DMS79 (cell line): ENCODE measurements around the gene POLG.
"Not testable (repeated sequence)": the region's sequence is repeated elsewhere in the genome, so short reads cannot be mapped to it uniquely, and the experiment has no call there.

Experiments
- DNase-seq: peaks from one replicate; lab custom pipeline; 2025; lab: John Stamatoyannopoulos, UW

The POLG gene

DNA sequence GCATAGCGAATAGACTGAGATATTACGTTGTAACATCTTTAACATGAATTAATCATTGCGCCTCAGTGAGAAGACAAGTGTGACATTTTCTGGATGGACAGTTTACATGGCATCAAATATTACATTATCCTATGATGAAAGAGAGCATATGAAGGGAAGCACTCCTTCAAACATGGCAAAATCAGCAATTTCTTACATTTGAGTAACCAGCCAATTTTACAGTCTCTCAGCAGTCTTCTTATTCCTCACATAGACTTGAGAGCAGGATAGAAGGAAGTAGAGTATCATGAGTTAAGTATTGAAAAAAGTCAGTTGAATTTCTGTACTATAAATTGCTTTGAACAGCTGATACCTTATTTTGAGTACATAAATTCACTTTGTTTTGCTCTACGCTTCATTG, 52.0 kb downstream of the POLG start:
- no peak for DNase-seq

DNA sequence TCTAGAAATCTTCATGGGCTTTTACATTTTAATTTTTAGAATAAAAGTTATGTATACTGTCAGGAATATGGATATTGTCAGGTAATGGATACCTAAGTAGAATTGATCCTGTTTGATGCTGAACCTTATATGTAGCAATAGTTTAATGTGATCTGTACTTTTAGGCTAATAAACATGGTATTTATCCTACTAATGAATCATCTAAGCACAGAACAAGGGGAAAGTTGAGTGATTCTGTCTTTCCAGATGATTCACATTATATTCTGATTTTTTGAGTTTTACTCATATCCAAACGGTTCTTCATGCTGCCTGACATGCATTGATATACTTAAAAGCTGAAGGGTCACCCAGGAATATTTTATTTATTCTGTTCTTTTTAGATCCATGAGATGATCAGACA, 56.3 kb downstream of the POLG start:
- no peak for DNase-seq

DNA sequence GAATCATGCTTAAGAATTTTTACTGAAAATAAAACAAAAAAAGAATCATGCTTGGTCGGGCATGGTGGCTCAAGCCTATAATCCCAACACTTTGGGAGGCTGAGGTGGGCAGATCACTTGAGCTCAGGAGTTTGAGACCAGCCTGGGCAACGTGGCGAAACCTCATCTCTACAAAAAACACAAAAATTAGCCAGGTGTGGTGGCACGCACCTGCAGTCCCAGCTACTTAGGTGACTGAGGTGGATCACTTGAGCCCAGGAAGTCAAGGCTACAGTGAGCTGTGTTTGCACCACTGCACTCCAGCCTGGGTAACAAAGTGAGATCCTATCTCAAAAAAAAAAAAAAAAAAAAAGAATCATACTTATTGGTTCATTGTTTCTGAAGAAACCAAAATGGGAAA, 57.3 kb downstream of the POLG start:
- not testable (repeated sequence) for DNase-seq
